Medulla oblongata (tissue), 1 donor: ENCODE measurements around the gene HBZ.
"Not testable (repeated sequence)": the region's sequence is repeated elsewhere in the genome, so short reads cannot be mapped to it uniquely, and the experiment has no call there.

Experiments used
- DNase-seq: peaks from one replicate; pipeline ENCODE4 v3.0.0-alpha.2; 2015; ENCODE audit errors: extremely low spot score

Gene HBZ

GRCh38 chr16:152141-153128, at the start of gene HBZ:
Gene HBZ, plus strand, starts transcription at chr16:152644. Its CDS starts 266 bp downstream, at chr16:152910.
- no peak for DNase-seq

GRCh38 chr16:104355-104754, 48.1 kb upstream of the HBZ start:
- no peak for DNase-seq

DNA sequence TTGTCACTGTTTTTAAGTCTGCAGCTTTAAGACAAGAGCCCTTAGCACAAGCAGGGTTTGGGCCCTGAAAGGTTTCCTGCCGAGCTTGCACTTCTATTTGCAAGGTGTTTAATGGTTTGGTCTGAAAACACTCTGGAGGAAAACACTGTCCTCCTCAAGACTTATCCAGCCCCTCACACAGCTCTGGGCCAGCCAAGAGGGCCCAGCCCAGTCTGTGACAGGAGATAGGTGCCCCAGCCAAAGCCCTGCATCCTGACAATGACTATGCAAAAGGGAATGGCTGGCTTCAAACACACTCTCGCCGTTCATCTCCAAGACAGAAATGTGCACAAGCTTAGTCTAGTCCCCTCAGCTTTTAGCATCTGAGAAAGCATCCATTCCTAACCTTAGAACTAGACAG, 47.5 kb upstream of the HBZ start:
- no peak for DNase-seq

DNA sequence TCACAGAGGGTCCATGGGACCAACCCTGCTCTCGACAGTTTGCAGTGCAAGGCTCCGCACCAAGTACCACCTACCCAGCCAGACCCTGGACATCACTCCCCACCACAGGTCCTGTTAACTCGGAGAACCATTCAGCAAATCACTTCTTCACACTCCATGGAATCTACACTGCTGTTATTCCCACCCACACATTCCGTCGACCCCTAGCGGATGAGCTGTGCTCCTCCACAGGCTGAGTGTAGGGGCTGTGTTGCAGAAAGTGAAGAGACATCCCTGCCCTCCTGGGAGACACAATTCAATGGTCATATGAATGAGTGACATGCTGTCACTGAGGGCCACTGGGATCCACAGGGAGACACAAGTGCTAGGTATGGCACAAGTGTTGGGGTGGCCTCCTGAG, 46.9 kb upstream of the HBZ start:
- no peak for DNase-seq

DNA sequence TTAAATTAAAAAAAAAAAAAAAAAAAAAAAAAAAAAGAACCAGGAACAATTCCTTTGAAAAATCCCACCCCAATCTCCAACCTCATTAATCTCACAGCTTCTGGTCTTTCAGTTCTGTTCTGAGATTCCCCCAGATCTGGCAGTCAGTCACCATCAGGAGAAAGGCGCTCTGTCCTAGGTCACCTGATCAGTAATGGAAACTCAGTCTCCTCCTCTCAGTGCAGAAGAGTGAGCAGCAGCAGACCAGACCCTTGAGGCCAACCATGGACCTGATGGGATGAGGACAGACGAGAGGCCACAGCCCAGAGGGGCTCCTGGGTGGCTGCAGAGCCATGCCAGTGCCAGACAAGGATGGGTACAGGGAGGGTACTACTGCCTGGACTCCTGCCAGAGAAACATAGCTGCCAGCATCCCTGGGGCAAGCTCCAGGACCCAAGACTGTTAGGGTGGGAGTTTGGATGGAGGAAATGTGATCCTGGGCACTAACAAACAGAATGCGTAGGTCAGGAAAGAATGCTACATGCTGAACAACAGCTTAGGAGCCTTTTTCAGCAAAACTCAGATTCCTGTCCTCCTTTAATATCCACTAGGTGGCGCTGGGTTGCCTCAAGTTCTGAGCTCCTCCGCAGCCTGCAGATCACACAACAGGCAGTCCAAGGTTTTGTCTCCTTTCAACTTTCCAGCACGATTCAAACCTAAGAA, 45.7 kb upstream of the HBZ start:
- peak; percentile 88 for DNase-seq

DNA sequence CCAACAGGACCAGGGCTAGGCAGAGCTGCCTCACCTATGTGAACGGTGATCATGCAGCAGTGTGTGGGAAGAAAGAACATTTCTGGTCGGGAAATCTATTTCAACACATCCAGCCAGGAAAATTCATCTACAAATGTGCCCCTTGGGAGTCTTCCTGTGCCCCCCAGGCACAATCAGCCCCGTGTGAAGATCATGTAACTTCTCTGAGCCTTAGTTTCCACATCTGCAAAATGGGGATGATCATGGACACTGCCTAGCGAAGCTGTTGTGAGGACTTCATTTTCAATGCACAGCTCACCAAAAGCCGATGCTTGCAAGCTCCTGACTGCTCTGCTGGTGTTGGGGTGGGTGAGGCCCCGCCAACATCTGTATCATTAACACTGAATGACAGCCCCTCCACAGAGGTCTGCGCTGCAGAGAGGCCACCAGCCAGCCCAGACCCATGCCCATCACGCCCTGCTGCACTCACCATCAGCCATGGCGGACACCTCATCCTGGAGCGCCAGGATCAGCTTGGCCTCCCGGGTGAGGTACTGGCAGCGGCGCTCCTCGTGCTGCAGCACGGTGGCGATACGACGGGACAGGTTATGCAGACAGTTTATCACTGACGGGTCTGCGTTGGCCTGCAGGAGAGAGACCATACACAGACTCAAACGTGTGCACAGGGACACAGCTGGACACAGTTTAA, 40.1 kb upstream of the HBZ start:
- DNase-seq, result no peak

DNA sequence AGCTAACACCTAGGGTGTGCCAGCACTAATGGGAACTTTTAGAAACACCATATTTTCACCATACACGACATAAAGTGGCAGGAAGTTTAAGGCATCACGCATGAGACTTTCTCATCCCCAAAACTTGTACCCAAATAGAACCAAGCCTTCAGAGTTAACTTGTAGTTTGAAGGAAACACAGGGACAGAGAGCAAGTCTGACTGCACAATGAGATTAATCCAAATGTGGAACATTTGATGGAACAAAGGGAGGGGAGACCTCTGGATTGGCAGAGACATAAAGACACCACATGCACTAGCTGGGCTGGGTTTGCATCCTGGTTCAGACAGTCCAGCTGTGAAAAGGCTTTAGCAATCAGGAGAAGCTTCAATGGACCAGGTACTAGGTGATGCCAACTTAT, 38.1 kb upstream of the HBZ start:
- DNase-seq, result no peak

- no peak for DNase-seq
Measured at GRCh38 chr16:116015-116414, 36.4 kb upstream of the HBZ start.

DNA sequence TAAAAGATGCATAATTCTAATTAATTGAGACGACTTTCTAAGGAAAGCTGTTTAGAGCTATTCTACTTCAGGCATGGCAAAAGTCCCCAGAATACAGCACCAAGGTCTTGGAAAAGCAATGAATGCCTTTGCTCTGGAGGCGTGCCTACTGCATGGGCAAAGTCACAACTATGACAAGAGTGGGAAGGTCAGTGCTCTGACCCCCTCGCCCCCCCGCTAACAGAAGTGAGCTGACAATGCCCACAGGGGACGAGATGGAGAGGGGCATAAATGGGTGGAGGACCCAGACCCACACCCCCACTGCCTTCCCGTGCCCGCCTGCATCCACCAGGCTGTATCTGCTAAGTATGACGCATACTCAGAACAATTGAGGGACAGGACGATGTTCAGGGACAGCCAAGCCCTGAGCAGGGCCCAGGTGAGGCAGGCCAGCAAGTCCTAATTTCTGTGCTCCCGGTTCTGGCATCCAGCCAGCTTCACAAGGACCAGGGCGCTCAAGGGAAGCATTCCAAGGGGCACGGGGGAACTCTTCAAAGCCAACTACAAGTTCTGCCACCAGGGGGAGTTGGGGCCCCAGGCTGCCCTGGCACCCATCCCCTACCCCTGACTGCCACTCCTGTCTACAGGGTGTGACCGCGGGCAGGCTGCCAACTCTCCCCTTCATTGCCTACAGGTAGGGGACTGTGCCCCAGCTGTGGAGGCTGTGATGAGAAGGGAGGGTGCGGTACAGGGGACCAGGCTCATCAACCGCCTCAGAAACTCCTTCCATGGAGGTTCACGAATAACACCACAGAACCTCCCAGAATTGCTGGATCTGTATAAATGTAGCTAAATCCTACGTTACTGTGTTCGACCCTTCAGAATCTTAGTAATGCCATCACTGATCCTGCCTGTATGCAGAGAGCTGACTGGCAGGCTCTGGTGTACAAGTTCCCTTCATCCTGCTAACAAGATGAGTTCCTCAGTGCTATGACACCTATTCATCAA, 34.8 kb upstream of the HBZ start:
- DNase-seq, result peak; percentile 33

- no peak for DNase-seq
Measured at GRCh38 chr16:118857-119256, 33.6 kb upstream of the HBZ start.

DNA sequence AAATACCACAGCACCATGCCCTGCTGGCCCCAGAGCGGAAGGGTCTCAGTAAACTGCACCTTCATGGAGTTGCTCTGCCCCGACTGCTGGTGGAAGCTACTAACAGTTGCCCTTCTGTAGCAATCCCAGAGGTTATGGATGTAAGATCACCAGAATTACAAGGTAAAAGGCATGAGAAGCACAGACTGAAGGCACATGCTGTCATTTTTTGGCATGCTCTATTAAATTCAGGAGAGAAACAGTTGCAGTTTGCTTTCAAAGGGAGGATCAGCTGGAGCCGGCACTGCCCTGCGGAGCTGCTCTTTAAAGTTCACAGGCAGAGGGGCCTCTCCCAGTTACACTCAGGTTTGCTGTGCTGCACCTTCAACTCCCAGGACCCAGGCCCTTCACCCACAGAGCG, 33.1 kb upstream of the HBZ start:
- DNase-seq, result no peak

- DNase-seq, result no peak
Measured at GRCh38 chr16:119835-120491, 32.5 kb upstream of the HBZ start.

DNA sequence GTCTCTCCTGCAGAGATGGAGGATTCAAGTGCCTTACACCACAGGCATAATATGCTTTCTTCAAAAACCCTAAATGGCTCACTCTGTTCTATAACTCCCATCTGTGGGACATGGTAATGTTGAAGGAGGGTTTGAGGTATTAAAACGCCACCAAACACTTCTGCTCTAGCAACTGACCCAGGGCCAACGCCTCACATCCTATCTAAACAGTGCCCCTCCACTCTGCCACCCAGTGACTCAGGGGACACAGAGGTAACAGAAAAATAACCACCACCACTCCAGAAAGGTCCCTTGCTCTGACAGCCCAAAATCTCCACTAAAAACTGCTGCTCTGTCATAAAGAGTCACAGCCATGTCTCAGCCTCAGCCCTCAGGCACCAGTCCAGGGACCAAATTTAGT, 31.7 kb upstream of the HBZ start:
- DNase-seq, result no peak

- no peak for DNase-seq
Measured at GRCh38 chr16:122361-122760, 30.1 kb upstream of the HBZ start.

DNA sequence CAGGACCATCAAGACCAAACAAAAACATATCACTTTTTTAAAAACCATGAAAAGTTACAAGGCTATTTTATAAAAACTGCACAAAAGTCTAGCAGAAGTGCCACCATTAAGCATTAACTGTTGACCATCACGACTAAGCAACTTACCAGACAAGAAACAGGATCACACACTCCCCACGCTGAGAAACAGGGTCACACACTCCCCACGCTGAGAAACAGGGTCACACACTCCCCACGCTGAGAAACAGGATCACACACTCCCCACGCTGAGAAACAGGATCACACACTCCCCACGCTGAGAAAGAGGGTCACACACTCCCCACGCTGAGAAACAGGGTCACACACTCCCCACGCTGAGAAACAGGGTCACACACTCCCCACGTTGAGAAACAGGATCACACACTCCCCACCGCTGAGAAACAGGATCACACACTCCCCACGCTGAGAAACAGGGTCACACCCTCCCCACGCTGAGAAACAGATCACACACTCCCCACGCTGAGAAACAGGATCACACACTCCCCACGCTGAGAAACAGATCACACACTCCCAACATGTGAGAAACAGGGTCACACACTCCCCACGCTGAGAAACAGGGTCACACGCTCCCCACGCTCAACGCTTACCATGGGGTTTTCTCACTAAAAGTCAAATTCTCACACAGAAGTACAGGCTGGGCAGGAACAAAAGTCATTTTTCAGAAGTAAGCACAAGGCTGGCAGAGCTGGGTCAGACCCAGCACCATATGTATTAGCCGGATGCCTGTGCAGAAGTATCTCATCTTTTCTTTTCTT, 28.7 kb upstream of the HBZ start:
- DNase-seq, result not testable (repeated sequence)

GRCh38 chr16:125011-125410, 27.4 kb upstream of the HBZ start:
- no peak for DNase-seq

DNA sequence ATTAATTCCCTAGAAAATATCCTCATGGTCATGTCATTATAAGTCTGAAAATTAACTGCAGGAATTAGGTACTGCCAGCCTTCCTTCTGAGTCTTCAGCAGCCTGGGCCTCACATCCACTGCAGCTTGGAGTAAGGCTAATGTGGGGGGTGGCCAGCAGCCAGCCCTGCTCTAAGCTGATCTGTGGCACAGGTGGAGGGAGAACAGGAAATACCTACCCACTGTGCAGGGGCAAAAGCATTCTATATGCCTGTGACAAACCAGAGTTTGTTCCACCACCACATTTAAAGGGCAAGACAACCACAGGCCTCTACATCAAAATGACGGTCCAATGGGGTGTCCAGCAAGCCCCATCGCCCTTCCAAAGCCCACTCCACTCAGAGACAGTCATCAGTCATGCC, 23.4 kb upstream of the HBZ start:
- no peak for DNase-seq

GRCh38 chr16:130533-131173, 21.8 kb upstream of the HBZ start:
- no peak for DNase-seq

GRCh38 chr16:132120-132519, 20.3 kb upstream of the HBZ start:
- no peak for DNase-seq
